ENCODE measurements around the gene RASAL2.

DNA sequence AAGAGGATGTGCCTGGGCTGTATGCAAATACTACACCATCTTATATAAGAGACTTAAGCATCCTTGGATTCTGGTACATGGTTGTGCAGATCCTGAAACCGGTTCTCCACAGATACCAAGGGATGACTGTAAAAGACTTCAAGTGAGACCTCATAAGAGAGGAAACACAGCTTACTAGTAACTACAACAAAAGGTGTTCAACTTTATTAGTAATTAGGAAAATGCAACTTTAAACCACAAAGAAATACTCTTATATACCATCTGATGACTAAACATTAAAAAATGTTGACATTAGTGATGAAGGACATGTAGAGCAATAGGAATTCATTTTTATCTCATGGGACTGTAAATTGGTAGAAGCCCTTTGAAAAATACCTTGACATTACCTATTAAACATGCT is 102.7 kb downstream of the RASAL2 start:
- TF ChIP-seq, protein P1, sequence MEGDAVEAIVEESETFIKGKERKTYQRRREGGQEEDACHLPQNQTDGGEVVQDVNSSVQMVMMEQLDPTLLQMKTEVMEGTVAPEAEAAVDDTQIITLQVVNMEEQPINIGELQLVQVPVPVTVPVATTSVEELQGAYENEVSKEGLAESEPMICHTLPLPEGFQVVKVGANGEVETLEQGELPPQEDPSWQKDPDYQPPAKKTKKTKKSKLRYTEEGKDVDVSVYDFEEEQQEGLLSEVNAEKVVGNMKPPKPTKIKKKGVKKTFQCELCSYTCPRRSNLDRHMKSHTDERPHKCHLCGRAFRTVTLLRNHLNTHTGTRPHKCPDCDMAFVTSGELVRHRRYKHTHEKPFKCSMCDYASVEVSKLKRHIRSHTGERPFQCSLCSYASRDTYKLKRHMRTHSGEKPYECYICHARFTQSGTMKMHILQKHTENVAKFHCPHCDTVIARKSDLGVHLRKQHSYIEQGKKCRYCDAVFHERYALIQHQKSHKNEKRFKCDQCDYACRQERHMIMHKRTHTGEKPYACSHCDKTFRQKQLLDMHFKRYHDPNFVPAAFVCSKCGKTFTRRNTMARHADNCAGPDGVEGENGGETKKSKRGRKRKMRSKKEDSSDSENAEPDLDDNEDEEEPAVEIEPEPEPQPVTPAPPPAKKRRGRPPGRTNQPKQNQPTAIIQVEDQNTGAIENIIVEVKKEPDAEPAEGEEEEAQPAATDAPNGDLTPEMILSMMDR (IDR thresholded peaks at IDR 0.05), result no peak
- TF ChIP-seq ZFX (IDR thresholded peaks at IDR 0.05; ENCODE audit: borderline replicate concordance), result no peak

All from 22Rv1 (cell line).